Glomerular visceral epithelial cell (primary cell): ENCODE measurements around the gene CIT.

Source experiments
- DNase-seq: peaks from one replicate; pipeline ENCODE4 v3.0.0-alpha.2; 2016; ENCODE audit errors: extremely low spot score

Gene CIT

GRCh38 chr12:119704065-119704747 is 172.9 kb downstream of the CIT start:
- DNase-seq, result peak; percentile 37

GRCh38 chr12:119700078-119700477 is 177.0 kb downstream of the CIT start:
- peak; percentile 24 for DNase-seq

GRCh38 chr12:119699199-119699760 is 177.8 kb downstream of the CIT start:
- DNase-seq, result peak; percentile 91

- DNase-seq, result no peak
Observed at GRCh38 chr12:119696943-119697342, 180.2 kb downstream of the CIT start.

- no peak for DNase-seq
Observed at GRCh38 chr12:119695034-119695433, 182.1 kb downstream of the CIT start.

GRCh38 chr12:119694111-119694510 is 183.0 kb downstream of the CIT start:
- no peak for DNase-seq

- no peak for DNase-seq
Observed at GRCh38 chr12:119693511-119693910, 183.6 kb downstream of the CIT start.

- DNase-seq, result peak; percentile 87
Observed at GRCh38 chr12:119692997-119693396, 184.1 kb downstream of the CIT start.

- no peak for DNase-seq
Observed at GRCh38 chr12:119692410-119692809, 184.7 kb downstream of the CIT start.

GRCh38 chr12:119691202-119691810 is 185.8 kb downstream of the CIT start:
- no peak for DNase-seq

- no peak for DNase-seq
Observed at GRCh38 chr12:119689935-119690500, 187.1 kb downstream of the CIT start.

GRCh38 chr12:119687879-119688278 is 189.2 kb downstream of the CIT start:
- DNase-seq, result no peak

- no peak for DNase-seq
Observed at GRCh38 chr12:119687406-119687805, 189.7 kb downstream of the CIT start.

GRCh38 chr12:119686776-119687175 is 190.3 kb downstream of the CIT start:
- DNase-seq, result no peak

- DNase-seq, result no peak
Observed at GRCh38 chr12:119686355-119686754, 190.8 kb downstream of the CIT start.

GRCh38 chr12:119685375-119685774 is 191.7 kb downstream of the CIT start:
- no peak for DNase-seq

GRCh38 chr12:119684711-119685369 is 192.3 kb downstream of the CIT start:
- DNase-seq, result no peak

- DNase-seq, result no peak
Observed at GRCh38 chr12:119683816-119684215, 193.3 kb downstream of the CIT start.

GRCh38 chr12:119683413-119683812 is 193.7 kb downstream of the CIT start:
- DNase-seq, result no peak

GRCh38 chr12:119682639-119683252 is 194.4 kb downstream of the CIT start:
- no peak for DNase-seq

- no peak for DNase-seq
Observed at GRCh38 chr12:119681728-119682638, 195.1 kb downstream of the CIT start.
